Gastroesophageal sphincter (tissue), 4 donors: ENCODE measurements around the gene ADAMTS7. TPM values are rescaled to one million over a fixed set of nuclear protein-coding genes. Genes with fewer than 3 reads are reported as not detected.
"Not testable (repeated sequence)": the region's sequence is repeated elsewhere in the genome, so short reads cannot be mapped to it uniquely, and the experiment has no call there.

ENCODE experiments used
- ATAC-seq: fragments of 150-250 bp; one replicate; pipeline ENCODE4 v1.9.1; 2016; ENCODE audit warnings: mild to moderate bottlenecking, moderate library complexity
- H3K27ac ChIP-seq, 4 donors: fragments of 200-600 bp; sonication (generic) in 3 of 4; 1 replicate in 3 of 4; 2 replicates in 1 of 4; pipeline ENCODE4 v1.5.1; 2016 to 2019
- H3K27me3 ChIP-seq: fragments of 200-600 bp; sonication (generic); one replicate; pipeline ENCODE4 v1.5.1; 2019
- H3K36me3 ChIP-seq, 2 donors: fragments of 200-600 bp; sonication (generic); one replicate each; pipeline ENCODE4 v1.5.1; 2019; ENCODE audit warnings: control low read depth in 1 of 2
- H3K4me1 ChIP-seq, 3 donors: fragments of 200-600 bp; sonication (generic); 1 replicate in 2 of 3; 2 replicates in 1 of 3; pipeline ENCODE4 v1.5.1; 2016 to 2019; ENCODE audit warnings: control low read depth in 2 of 3
- H3K4me3 ChIP-seq, 2 donors: fragments of 200-600 bp; sonication (generic); one replicate each; pipeline ENCODE4 v1.5.1; 2019; ENCODE audit warnings: mild to moderate bottlenecking in 1 of 2, moderate library complexity in 1 of 2
- H3K9me3 ChIP-seq, 3 donors: fragments of 200-600 bp; sonication (generic); one replicate each; pipeline ENCODE4 v1.5.1; 2017 to 2019; ENCODE audit warnings: control low read depth in 2 of 3
- EP300 ChIP-seq: sonication (generic); formaldehyde crosslinking; IDR thresholded peaks from one replicate; pipeline ENCODE4 v1.6.1; 2017; ENCODE audit warnings: antibody characterized with exemption, mild to moderate bottlenecking
- POLR2A ChIP-seq, 2 donors: fragments of 450-650 bp; IDR thresholded peaks; one replicate each; pipeline ENCODE4 v1.6.1; 2017; ENCODE audit warnings: antibody characterized with exemption in 2 of 2, mild to moderate bottlenecking in 2 of 2, moderate library complexity in 1 of 2
- POLR2AphosphoS5 ChIP-seq: sonication (generic); formaldehyde crosslinking; IDR thresholded peaks from one replicate; pipeline ENCODE4 v1.6.1; 2017; ENCODE audit warnings: antibody characterized with exemption
- WGBS, 2 donors: methylation state at CpG; one replicate each; pipeline ENCODE4 v1.1.5; 2018; ENCODE audit warnings: low coverage in 1 of 2; 5-methylcytosine and 5-hydroxymethylcytosine counted together
- total RNA-seq, 4 donors: library from RNA; depleted of rRNA; stranded (reverse); fragments of >200 nt; gene quantifications; one replicate each; pipeline ENCODE4 v1.1.0, GENCODE V29; 2016
- TF ChIP-seq, protein P1 (sequence below), 4 experiments: fragments of 200-600 bp in 2 of 4; fragments of 450-650 bp in 2 of 4; sonication (generic) in 1 of 4; IDR thresholded peaks; one replicate each; pipeline ENCODE4 v1.5.1; 2017 to 2019; ENCODE audit warnings: antibody characterized with exemption in 4 of 4, mild to moderate bottlenecking in 2 of 4, moderate library complexity in 2 of 4

Gene ADAMTS7
- total RNA-seq, 4 donors from 2014 or later = 2.6 to 9.7 (median 4.4) TPM

DNA sequence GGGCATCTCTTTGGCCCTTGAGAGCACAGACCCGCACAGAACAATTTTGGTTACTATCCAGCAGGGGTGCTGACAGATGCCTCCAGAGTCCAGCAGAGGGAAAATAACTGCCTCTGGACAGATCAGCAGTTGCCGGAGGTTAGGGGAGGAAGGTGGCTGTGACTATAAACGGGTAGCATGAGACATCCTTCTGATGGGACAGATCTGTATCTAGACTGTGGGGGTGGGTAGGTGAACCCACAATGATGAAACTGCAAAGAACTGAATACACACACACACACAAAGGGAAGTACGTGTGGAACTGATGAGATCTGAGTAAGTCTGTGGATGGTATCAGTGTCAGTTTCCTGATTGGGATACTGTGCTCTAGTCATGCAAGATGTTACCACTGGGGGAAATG, 21.2 kb downstream of the ADAMTS7 start:
- Histone ChIP-seq H3K27me3 (no peaks in the 10 kb centered on the region), H3K4me1 (no peaks in the 10 kb centered on the region), H3K27ac (no peak overlapping the region), H3K36me3 (peaks cover 0 to 54% of the 10 kb centered on the region in 2 donors), H3K9me3 (no peaks in the 10 kb centered on the region), H3K4me3 (no peak overlapping the region)
- ATAC-seq = no peak
- TF ChIP-seq, protein P1, sequence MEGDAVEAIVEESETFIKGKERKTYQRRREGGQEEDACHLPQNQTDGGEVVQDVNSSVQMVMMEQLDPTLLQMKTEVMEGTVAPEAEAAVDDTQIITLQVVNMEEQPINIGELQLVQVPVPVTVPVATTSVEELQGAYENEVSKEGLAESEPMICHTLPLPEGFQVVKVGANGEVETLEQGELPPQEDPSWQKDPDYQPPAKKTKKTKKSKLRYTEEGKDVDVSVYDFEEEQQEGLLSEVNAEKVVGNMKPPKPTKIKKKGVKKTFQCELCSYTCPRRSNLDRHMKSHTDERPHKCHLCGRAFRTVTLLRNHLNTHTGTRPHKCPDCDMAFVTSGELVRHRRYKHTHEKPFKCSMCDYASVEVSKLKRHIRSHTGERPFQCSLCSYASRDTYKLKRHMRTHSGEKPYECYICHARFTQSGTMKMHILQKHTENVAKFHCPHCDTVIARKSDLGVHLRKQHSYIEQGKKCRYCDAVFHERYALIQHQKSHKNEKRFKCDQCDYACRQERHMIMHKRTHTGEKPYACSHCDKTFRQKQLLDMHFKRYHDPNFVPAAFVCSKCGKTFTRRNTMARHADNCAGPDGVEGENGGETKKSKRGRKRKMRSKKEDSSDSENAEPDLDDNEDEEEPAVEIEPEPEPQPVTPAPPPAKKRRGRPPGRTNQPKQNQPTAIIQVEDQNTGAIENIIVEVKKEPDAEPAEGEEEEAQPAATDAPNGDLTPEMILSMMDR (IDR thresholded peaks at IDR 0.05) = no peak
- TF ChIP-seq EP300 = no peak
- TF ChIP-seq POLR2AphosphoS5 = no peak
- TF ChIP-seq POLR2A (IDR thresholded peaks at IDR 0.05) = no peak
- 60 to 67% methylated on average over 1 to 4 of the region's 4 CpGs for WGBS, 2 donors

DNA sequence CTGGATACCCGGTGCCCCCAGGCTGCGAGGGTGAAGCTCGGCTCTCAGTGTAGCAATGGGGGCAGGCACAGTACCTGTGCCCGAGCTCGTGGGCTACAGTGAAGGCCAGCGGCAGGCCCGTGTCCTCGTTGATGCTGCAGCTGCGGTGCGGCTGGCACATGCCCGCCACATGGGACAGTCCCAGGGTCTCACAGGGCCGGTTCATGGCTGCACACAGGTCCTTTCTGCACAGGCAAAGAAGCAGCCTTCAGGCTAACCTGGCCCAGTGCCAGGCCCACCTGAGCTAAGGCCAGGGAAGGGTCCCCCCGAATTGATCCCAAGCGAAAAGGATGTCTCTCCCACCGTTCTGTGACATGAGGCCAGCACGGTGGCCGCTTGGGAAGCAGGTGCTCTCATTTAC, 21.6 kb downstream of the ADAMTS7 start:
- no peaks in the 10 kb centered on the region for H3K9me3 ChIP-seq
- TF ChIP-seq POLR2AphosphoS5 (no peak), POLR2A (IDR thresholded peaks at IDR 0.05) (no peak), EP300 (no peak)
- TF ChIP-seq, protein P1 (IDR thresholded peaks at IDR 0.05) = no peak
- peaks cover 0 to 54% of the 10 kb centered on the region in 2 donors for H3K36me3 ChIP-seq
- H3K4me3 ChIP-seq = no peak overlapping the region
- no peaks in the 10 kb centered on the region for H3K27me3 ChIP-seq
- 80% methylated on average over 1 of the region's 17 CpGs; no CpG with 5 or more reads in 1 of the 2 donors for WGBS, 2 donors
- H3K27ac ChIP-seq = no peak overlapping the region
- H3K4me1 ChIP-seq = no peaks in the 10 kb centered on the region
- ATAC-seq = no peak

DNA sequence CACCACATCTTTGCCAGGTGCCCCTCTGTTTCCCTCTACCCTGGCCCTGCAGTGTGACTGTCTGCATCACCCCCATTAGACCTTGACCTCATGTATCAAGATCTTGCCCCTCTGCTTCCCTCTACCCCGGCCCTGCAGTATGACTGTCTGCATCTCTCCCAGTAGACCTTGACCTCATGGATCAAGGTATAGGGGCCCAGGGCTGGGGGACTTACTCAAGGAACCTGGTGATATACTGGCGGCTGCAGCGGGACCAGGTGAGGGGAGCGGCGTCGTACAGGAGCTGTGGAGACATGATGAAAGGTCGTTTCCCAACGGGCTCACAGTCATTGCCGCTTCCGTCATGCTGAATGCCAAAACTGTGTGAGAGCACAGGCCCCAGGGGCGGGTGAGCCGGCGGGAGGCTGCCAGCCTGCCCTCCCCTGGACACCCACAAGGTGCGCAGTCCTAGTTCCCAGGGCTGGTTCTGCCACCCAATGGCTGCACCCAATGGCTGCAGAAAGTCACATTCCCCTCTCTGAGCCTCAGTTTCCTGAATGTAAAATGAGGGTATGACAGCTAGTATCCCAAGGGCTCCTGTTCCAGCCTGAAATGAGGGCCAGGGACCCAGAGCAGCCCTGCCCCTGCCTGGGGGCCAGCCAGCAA, 23.1 kb downstream of the ADAMTS7 start:
- no peaks in the 10 kb centered on the region for H3K4me1 ChIP-seq
- no peak for TF ChIP-seq POLR2AphosphoS5
- TF ChIP-seq, protein P1 (IDR thresholded peaks at IDR 0.05) = no peak
- no peak for TF ChIP-seq POLR2A (IDR thresholded peaks at IDR 0.05)
- no peak for TF ChIP-seq EP300
- no peaks in the 10 kb centered on the region for H3K9me3 ChIP-seq
- no peak overlapping the region for H3K27ac ChIP-seq
- WGBS, 2 donors = 100% methylated on average over 1 of the region's 14 CpGs; no CpG with 5 or more reads in 1 of the 2 donors
- H3K4me3 ChIP-seq = no peak overlapping the region
- no peaks in the 10 kb centered on the region for H3K27me3 ChIP-seq
- H3K36me3 ChIP-seq = peaks cover 0 to 53% of the 10 kb centered on the region in 2 donors
- ATAC-seq = no peak

GRCh38 chr15:78782402-78782801, 28.9 kb downstream of the ADAMTS7 start:
- WGBS, 2 donors = no CpG with 5 or more reads among the region's 2 CpGs
- not testable (repeated sequence) for ATAC-seq, H3K27me3 ChIP-seq, H3K4me3 ChIP-seq, H3K4me1 ChIP-seq, H3K9me3 ChIP-seq, H3K27ac ChIP-seq
- H3K36me3 ChIP-seq = peaks cover 0 to 21% of the 10 kb centered on the region in 2 donors

DNA sequence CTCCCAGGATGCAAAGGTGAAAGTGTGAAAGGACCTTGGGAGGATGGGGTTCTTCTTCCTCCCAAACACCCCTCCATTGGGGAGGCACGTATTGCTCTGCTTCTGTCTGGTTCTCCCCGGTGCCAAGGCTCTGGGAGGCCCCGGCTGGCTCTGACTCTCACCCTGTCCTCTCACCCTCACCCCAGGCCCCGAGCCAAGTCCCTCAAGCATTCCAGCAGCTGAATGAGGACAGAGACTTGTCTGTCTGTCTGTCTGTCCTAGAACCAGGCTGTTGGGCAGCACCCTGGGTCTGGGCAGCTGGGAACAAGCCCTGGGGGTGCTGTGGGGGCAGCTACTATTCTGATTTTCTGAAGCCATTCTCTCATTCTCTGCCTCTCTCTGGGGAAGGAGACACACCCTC, 29.9 kb downstream of the ADAMTS7 start:
- not testable (repeated sequence) for ATAC-seq, H3K27me3 ChIP-seq, H3K4me1 ChIP-seq, H3K4me3 ChIP-seq, H3K9me3 ChIP-seq, H3K27ac ChIP-seq
- peaks cover 0 to 16% of the 10 kb centered on the region in 2 donors for H3K36me3 ChIP-seq
- 63% methylated on average over 1 of the region's 4 CpGs; no CpG with 5 or more reads in 1 of the 2 donors for WGBS, 2 donors

DNA sequence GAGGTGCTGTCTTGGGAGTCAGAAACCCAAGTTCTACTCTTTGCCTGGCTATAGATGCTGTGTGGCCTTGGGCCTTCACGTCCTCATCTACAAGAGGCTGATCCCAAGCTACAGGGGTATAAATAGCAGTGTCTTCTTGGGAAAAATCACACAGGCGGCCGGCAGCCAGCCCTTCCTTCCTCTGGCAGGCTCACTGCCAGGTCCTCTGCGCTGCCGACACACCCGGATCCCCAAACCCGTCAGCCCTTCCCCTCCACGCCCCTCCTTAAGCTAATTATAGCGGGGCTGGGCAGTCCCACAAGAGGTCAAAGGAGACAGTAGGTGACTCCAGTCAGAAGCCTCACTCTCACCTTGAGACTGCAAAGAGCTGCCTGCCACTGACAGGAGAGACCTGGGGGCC, 31.3 kb downstream of the ADAMTS7 start:
- whole genome bisulfite sequencing, 2 donors = no CpG with 5 or more reads among the region's 9 CpGs
- H3K27ac ChIP-seq = not testable (repeated sequence)

DNA sequence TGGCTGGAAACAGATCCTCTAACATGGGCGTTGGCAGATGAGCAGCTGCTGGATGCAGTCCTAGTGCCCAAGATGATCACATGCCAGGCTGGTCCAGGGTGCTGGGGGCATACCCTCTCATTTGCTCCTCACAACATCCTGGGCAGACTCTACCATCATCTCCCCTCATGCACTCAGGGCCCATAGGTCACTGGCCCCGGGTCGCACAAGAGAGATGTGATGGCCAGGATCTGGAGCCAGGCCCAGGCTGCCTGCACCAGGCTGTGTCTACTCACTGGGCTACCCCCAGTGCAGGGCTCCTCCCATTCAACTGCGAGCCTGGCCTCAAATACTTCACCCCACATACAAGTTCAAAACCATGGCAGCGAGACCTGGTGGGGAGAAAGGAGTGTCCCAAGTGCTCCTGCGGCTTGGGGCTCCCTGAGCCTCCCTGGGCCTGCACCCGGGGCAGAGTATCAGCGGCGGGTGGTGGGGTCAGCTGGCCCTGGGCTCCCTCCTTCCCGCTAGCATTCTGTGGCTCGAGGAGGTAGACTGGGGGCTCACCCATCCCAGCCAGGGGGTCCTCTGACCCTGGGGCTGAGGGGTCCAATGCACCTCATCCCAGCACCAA, 32.0 kb downstream of the ADAMTS7 start:
- H3K27me3 ChIP-seq, H3K36me3 ChIP-seq, H3K27ac ChIP-seq, H3K9me3 ChIP-seq, ATAC-seq, H3K4me3 ChIP-seq, H3K4me1 ChIP-seq: not testable (repeated sequence)
- WGBS, 2 donors = 80% methylated on average over 1 of the region's 11 CpGs; no CpG with 5 or more reads in 1 of the 2 donors

More for the DNA sequence above, 31.3 kb downstream of the ADAMTS7 start:
- H3K4me3 ChIP-seq, H3K4me1 ChIP-seq, H3K9me3 ChIP-seq, H3K36me3 ChIP-seq, H3K27me3 ChIP-seq: not testable (repeated sequence)
- ATAC-seq = peak; percentile 54
